Fibroblast of lung (primary cell): Measurements from ENCODE around the gene CLMP. TPM values are rescaled to one million over a fixed set of nuclear protein-coding genes. Genes with fewer than 3 reads are reported as not detected.

Experiments used
- DNase-seq, 2 donors: peaks; one replicate each; pipeline versions ENCODE4 v3.0.0 to v3.0.0-alpha.2; 2010; ENCODE audit warnings: low read depth in 2 of 2
- H2AFZ ChIP-seq: 2 replicates; pipeline ENCODE4 v1.5.1; 2012; ENCODE audit warnings: low read length, control low read depth, inconsistent platforms
- H3K27ac ChIP-seq: 2 replicates; pipeline ENCODE4 v1.5.1; 2011; ENCODE audit warnings: low read length, control low read depth; ENCODE audit not compliant: insufficient read depth
- H3K27me3 ChIP-seq: 2 replicates; pipeline ENCODE4 v1.5.1; 2011; ENCODE audit warnings: mild to moderate bottlenecking, low read length; ENCODE audit not compliant: control insufficient read depth, insufficient read depth
- H3K36me3 ChIP-seq: 2 replicates; pipeline ENCODE4 v1.5.1; 2011; ENCODE audit warnings: low read length; ENCODE audit not compliant: control insufficient read depth, insufficient read depth
- H3K4me1 ChIP-seq: 2 replicates; pipeline ENCODE4 v1.5.1; 2011; ENCODE audit warnings: low read length; ENCODE audit not compliant: control insufficient read depth, insufficient read depth; ENCODE audit errors: extremely low read depth
- H3K4me2 ChIP-seq: 2 replicates; pipeline ENCODE4 v1.5.1; 2011; ENCODE audit warnings: low read length, control low read depth; ENCODE audit not compliant: insufficient read depth; ENCODE audit errors: extremely low read depth
- H3K4me3 ChIP-seq, 4 experiments: fragments of 200-600 bp in 1 of 4; sonication (generic) in 1 of 4; replicated peaks in 1 of 4; 2 replicates each; pipeline ENCODE4 v1.5.1; 2011 to 2016; ENCODE audit warnings: low read length in 4 of 4, low read depth in 3 of 4, mild to moderate bottlenecking in 3 of 4, control low read depth in 2 of 4, inconsistent platforms in 1 of 4, mixed read lengths in 1 of 4; ENCODE audit not compliant: insufficient read depth in 1 of 4; ENCODE audit errors: control extremely low read depth in 1 of 4
- H3K79me2 ChIP-seq: 2 replicates; pipeline ENCODE4 v1.5.1; 2012; ENCODE audit warnings: mild to moderate bottlenecking, low read length, inconsistent platforms; ENCODE audit not compliant: control insufficient read depth, insufficient read depth
- H3K9ac ChIP-seq: 2 replicates; pipeline ENCODE4 v1.5.1; 2011; ENCODE audit warnings: mild to moderate bottlenecking, low read length, control low read depth; ENCODE audit not compliant: insufficient read depth
- H3K9me3 ChIP-seq: 2 replicates; pipeline ENCODE4 v1.5.1; 2012; ENCODE audit warnings: low read depth, low read length; ENCODE audit not compliant: control insufficient read depth, insufficient read depth
- H4K20me1 ChIP-seq: 2 replicates; pipeline ENCODE4 v1.5.1; 2011; ENCODE audit warnings: low read length; ENCODE audit not compliant: control insufficient read depth, insufficient read depth; ENCODE audit errors: extremely low read depth
- CTCF ChIP-seq, 2 donors: IDR thresholded peaks in 1 of 2; conservative IDR thresholded peaks in 1 of 2; 1 replicate in 1 of 2; 2 replicates in 1 of 2; pipeline ENCODE4 v1.5.1; 2011 to 2012; ENCODE audit warnings: low read length in 2 of 2, control low read depth in 1 of 2, inconsistent platforms in 1 of 2, low read depth in 1 of 2, mild to moderate bottlenecking in 1 of 2
- EZH2 ChIP-seq: IDR thresholded peaks from 2 replicates; pipeline ENCODE4 v1.5.1; 2012; ENCODE audit warnings: low read length, control low read depth, mild to moderate bottlenecking; ENCODE audit errors: missing control alignments
- polyA plus RNA-seq, 2 donors: library from polyadenylated mRNA; depleted of rRNA in 1 of 2; stranded (reverse) in 1 of 2; unstranded in 1 of 2; fragments of >200 nt; gene quantifications; 2 replicates each; pipeline ENCODE4 v1.2.1, GENCODE V29; 2011 to 2012; ENCODE audit warnings: missing spikeins in 1 of 2
- total RNA-seq: library from RNA; depleted of rRNA; stranded (reverse); fragments of >200 nt; gene quantifications from 2 replicates; pipeline ENCODE4 v1.2.1, GENCODE V29; 2014

CLMP gene
- total and polyA plus RNA-seq, 2 donors (not counting 1 experiment from before 2014, with no cell fraction given) = 107 to 243 TPM

DNA sequence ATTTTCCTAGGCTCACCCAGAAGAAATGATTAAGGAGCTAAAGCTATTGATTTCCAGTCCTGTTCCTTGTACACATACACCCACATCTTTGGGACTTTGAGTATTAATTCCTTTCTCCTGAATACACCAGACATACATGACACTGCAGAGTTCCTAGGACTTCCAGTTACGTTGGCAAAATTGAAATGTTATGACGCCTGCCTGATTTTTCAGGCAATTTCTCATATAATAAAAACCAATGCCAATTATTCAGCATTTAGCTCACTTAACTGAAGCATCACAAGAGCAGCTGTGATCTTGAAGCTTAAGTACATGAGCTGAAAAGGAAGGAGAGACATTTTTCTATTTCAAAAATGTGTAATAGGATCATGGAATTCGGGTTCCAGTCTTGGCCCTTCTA, 4.5 kb downstream of the CLMP start:
- Histone ChIP-seq H4K20me1 (no peaks in the 10 kb centered on the region), H3K4me3 (peak overlapping the region in 1 of 4 experiments; percentile 11), H3K27ac (peak overlapping the region; percentile 24), H3K36me3 (peaks cover 3% of the 10 kb centered on the region), H2AFZ (no peak overlapping the region), H3K4me2 (no peak overlapping the region), H3K9me3 (no peaks in the 10 kb centered on the region), H3K79me2 (peaks cover 90% of the 10 kb centered on the region), H3K9ac (no peak overlapping the region), H3K27me3 (no peaks in the 10 kb centered on the region), H3K4me1 (peaks cover 28% of the 10 kb centered on the region)
- no peak for TF ChIP-seq CTCF (conservative IDR thresholded peaks at IDR 0.05 in 1 of 2, IDR thresholded peaks at IDR 0.05 in 1 of 2; ENCODE audit: low read depth in 1 of 2, low read length in 2 of 2)
- no peak for DNase-seq

GRCh38 chr11:123188508-123189165, 6.4 kb downstream of the CLMP start:
- peak in 1 of 2 donors; percentile 18 for TF ChIP-seq CTCF (conservative IDR thresholded peaks at IDR 0.05 in 1 of 2, IDR thresholded peaks at IDR 0.05 in 1 of 2; ENCODE audit: low read depth in 1 of 2, low read length in 2 of 2)
- no peak for TF ChIP-seq EZH2
- peaks cover 3% of the 10 kb centered on the region for H3K36me3 ChIP-seq
- peak overlapping the region in 2 of 4 experiments; percentile 19 to 26 for H3K4me3 ChIP-seq
- peaks cover 38% of the 10 kb centered on the region for H3K4me1 ChIP-seq
- no peak overlapping the region for H2AFZ ChIP-seq
- H3K79me2 ChIP-seq = peaks cover 90% of the 10 kb centered on the region
- no peaks in the 10 kb centered on the region for H3K27me3 ChIP-seq
- H3K27ac ChIP-seq = peak overlapping the region; percentile 84
- peak; percentile 86 to 97 for DNase-seq
- peak overlapping the region; percentile 59 for H3K4me2 ChIP-seq
- peak overlapping the region; percentile 35 for H3K9ac ChIP-seq
- H3K9me3 ChIP-seq = no peaks in the 10 kb centered on the region
- H4K20me1 ChIP-seq = no peaks in the 10 kb centered on the region

DNA sequence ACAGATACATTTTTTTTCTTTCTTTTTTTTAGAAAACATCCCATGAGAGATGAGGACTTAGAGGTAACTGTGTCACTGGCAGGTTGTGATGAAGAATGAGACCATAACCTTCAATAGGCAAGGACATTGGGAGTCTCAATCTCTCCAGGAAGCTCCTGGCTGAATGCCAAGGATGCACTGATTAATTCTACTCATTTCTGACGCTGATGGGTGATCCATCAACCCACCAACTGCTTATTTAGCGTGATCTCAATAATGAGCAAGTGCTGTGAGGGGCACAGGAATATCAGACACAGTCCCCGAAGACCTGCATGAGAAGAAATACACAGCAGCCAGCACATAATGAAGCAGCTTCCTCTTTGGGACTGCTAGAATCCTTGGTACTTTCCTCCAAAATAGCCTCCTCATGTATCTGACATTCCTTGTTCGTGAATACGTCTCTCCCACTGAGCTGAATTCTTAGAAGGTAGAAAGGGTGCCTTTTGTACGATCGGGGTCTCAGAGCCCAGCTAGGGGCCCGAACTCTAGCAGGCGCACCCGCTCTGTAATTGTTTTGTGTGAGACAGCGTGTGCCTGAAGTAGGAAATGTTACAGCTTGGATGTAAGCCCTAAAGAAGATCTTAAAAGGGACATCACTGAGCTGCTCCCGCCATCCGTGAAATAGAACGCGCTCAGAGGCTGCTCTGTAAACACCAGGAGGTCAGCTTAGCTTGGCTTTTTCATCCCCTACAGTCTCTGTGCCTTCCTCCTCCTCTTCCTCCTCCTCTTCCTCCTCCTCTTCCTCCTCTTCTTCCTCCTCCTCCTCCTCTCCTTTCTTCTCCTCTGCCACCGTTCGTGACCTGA, 7.2 kb downstream of the CLMP start:
- peak in 1 of 2 donors; percentile 71 for DNase-seq
- Histone ChIP-seq H3K79me2 (peaks cover 87% of the 10 kb centered on the region), H3K9ac (peak overlapping the region; percentile 35), H3K4me2 (peak overlapping the region; percentile 59), H4K20me1 (no peaks in the 10 kb centered on the region), H2AFZ (no peak overlapping the region), H3K4me3 (peak overlapping the region in 2 of 4 experiments; percentile 19 to 28), H3K4me1 (peaks cover 39% of the 10 kb centered on the region), H3K36me3 (peaks cover 3% of the 10 kb centered on the region), H3K27me3 (no peaks in the 10 kb centered on the region), H3K27ac (peak overlapping the region; percentile 84), H3K9me3 (no peaks in the 10 kb centered on the region)
- TF ChIP-seq EZH2 (no peak), CTCF (conservative IDR thresholded peaks at IDR 0.05 in 1 of 2, IDR thresholded peaks at IDR 0.05 in 1 of 2; ENCODE audit: low read depth in 1 of 2, low read length in 2 of 2) (no peak)
